GM21528 (cell line): ENCODE results near the gene SIGLEC12.
A peak's percentile ranks its signal among the peaks of the same experiment; 100 is the strongest.

Source experiments
- ATAC-seq: cut with Tn5 transposase; IDR thresholded peaks from one replicate; pipeline ENCODE4 v1.9.1; 2021; ENCODE audit warnings: mild to moderate bottlenecking, moderate library complexity; ENCODE audit not compliant: unreplicated experiment, low FRiP score

The SIGLEC12 gene

DNA sequence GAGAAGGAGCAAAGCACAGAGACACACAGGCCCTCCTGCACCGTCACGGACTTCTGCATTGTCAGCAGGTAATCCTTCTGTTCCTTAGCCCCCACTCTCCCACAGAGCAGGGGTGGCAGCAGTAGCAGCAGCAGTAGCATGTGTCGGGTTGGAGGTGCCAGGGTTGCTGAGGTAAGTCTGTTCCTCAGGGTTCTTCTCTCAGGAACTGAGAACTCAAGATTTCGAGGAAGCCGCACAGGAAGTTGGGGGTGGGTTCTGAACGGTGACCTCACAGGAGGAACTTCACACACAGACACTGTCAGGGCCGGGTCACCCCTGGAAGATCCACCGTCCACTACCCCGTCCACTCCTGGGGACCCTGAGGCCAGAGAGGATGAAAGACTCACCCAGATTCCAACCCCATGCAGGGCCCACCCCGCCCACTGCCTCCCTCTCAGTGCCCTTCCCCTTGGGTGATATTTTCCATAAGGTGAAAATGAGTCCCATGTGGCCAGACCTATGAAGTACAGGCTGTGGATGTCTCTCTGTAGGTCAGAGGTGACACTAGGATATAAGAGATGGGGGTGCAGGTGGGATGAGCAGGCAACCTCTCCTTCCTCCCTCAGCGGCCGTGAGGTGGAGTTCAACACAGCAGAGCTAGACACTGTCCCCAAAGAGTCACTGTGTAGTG, at the start of gene SIGLEC12:
Gene SIGLEC12 (minus strand): TSS at position 207 of the 670 bp plus-strand sequence. CDS start 67 bp downstream, at position 140.
- no peak for ATAC-seq

DNA sequence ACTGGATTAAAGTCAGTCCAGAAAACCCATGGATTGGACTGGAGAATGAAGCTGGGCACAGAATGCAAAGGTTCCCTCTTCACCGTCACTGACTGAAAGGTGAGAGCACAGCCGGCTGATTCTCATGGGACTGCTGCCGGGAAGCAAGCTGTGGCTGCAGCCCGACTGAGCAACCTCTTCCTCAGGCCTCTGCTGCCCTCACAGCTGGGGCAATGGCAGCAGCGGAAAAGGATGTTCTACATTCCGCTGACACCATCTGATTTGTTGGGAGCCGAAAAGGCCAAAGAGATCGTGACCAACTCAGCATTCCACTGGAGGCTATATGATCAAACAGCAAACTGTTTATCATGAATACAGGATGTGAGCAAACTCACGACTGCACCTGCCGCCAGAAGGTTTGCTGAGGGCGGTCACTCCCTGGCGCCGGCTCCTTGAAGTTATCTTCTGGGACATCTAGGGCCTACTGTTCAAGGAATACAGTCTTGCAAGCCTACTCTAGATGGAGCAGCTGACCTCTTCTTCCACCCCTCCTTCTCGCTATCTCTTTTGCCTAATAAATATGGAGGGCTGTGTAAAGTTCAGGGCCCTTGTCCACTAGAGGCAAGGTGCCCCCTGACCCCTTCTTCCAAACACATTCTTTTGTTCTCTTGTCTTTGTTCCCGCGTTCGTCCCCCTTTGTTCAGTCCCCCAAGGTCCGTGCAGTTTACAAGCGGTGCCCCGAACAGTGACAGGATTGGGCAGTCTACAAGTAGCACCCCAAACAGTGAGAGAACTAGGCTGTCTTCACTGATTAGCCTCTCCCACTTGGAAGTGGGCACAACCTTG, 49.5 kb upstream of the SIGLEC12 start:
- ATAC-seq: no peak

- ATAC-seq: no peak
These were observed 48.1 kb upstream of the SIGLEC12 start for GRCh38 chr19:51549533-51550324.

DNA sequence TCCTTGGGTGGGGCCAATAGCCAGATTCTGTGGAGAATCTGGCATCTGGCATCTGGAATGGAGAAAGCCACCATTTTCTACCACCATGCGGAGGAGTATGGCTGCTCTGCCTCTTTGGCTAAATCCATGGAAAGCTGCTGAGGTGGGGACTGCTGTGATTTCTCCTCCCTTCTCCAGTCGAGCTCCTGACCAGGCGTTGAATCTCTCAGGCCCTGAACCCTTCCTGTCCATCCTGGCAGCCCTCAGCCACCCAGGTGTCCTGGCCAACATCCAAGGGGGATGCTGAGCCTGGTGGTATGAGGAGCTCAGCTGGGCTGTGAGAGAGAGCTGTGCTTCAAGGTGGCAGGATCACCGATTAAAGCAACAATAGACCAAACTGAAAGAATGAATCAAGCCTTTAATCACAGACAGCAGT, 47.3 kb upstream of the SIGLEC12 start:
- ATAC-seq: no peak

DNA sequence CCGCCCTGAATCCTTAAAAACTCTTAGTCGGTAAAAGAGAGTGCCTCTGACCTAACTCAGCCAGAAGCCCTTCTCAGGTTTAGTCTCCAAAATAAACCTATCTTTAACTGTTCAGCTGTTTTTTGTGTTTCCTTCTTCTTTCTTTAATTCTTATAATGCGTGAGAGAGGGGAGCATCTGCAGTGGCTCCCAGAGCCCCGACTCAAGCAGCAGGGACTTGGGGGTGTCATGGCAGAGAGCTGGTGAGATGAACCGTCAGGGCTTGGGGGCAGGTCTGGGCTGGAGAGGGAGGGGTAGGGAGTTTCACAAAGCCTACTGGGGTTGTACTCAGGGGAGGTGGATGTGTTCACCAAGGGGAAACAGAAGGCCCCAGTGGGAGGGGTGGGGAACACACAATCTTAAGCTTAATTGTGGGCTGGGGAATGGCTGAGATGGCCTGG, 46.6 kb upstream of the SIGLEC12 start:
- ATAC-seq: no peak

DNA sequence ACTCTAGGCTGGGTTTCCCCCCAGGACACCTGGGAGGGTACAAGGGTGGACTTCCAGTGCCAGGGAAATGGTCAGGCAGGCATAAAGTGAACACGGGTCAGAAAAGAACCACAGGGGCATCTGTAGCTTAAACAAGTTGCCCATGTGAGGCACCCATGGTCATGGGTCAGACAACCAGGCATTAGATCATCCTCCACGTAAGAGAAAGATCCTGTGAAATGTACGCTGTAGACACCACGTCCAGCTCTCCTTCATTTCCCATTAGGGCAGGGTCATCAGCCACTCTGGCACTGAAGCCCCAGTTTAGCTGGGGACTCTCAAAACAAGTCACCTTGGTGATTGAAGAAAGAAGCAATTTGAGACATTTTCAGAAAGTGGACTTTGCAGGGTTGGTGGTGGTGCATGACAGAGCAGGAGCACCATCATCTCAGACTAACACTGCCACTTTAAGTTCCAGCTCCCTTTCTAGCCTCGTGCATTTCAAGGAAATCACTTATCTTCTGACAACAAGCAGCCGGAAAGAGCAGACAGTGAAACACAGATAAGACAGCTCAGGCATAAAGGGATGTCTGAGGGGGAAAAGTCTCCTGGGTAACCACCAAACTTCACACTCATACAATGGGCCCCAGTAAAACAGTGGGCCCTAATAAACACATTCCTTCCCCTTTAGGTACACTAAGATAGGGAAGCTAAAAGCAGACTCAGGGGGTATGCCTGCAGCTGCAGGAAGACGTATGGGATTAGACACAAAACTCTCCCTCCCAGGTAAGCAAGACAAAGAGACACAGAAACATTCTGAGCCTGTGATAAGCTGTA, 46.0 kb upstream of the SIGLEC12 start:
- no peak for ATAC-seq

DNA sequence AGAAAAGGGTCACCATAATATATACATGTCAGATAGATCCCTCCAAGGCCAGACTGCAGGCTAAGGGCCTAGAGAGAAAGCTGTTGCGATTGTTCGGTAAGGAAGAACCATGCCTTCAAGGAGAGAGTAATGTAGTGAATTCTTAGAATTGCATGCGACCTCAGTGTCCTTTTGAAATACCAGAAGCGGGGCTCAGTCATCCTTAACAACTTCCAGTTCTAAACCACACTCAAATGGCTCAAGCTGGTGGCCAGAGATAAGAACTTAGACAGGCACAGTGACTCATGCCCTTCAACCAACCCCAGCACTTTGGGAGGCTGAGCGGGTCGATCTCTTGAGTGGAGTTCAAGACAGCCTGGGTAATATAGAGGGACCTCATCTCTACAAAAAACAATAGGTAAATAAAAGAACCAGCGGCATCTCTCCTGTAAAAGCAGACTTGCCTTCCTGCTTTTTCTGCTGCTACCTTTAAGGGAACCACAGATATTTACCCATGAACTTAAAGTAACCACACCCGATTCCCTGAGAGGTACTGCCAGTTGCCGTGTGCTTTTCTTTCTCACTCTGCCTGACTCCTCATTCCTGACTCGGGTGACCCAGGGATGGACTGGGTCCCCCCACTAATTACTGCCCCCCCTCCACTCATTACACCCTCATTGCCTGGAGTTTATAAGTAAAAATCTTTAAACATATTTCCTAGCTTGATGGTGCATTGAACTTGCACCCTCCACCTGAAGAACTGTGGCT, 45.2 kb upstream of the SIGLEC12 start:
- ATAC-seq: no peak

GRCh38 chr19:51546107-51546649, 44.6 kb upstream of the SIGLEC12 start:
- no peak for ATAC-seq

DNA sequence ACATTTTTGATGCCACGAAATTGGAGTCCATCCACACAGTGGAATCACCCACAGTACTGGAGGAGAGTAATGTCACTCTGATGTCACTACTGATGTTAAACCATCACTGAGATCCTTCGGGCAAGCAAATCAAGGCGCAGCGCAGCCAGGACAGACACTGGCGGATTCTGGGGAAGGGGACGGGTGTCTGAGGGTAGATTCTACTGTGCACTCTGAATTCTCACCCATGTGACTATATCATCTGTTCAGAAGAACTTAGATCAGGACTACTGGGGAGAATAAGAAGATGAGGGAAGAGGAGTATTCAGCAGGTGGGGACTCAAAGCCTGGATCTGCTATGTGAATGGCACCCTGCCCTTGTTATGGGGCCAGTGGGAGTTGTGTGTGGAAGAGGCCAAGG, 42.4 kb upstream of the SIGLEC12 start:
- ATAC-seq: no peak

DNA sequence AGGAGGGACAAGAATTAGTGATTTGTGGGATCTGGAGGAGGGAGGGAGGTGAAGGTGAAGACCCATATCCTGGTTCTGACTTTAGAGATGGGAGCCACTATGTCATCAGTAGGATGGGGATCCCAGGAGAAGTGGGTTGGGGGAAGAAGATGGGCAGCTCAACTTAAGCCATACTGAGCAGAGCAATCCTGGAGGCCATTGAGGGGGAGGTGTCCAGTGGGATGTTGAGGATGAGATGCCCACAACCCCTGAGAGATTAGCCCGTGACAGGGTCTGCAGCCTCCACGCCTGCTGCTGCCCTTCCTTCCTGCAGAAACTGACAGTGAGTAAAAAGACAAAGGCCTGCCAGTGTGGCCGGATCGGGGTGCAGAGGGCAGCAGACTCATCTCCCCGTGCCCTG, 41.1 kb upstream of the SIGLEC12 start:
- ATAC-seq: no peak

GRCh38 chr19:51541458-51542357, 40.1 kb upstream of the SIGLEC12 start:
- no peak for ATAC-seq

DNA sequence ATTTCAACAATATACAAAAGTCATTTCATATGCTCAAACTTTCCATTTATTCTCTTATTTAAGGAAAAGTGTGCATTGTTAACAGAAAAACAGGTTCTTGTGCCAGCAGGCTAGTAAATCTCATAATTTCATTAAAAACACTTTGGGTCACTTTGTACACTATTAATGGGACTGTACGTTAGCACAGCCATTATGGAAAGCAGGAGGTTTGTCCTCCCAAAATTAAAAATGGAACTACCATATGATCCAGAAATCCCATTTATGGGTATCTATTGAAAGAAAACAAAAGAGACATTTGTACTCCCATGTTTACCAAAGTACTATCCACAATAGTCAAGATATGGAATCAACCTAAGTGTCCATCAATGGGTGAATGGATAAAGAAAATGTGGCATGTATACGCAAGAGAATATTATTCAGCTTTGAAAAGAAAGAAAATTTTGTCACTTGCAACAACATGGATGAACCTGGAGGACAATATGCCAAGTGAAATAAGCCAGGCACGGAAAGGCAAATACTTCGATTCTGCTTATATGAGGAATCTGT, 38.3 kb upstream of the SIGLEC12 start:
- ATAC-seq: no peak

GRCh38 chr19:51535535-51535934, 33.9 kb upstream of the SIGLEC12 start:
- no peak for ATAC-seq

DNA sequence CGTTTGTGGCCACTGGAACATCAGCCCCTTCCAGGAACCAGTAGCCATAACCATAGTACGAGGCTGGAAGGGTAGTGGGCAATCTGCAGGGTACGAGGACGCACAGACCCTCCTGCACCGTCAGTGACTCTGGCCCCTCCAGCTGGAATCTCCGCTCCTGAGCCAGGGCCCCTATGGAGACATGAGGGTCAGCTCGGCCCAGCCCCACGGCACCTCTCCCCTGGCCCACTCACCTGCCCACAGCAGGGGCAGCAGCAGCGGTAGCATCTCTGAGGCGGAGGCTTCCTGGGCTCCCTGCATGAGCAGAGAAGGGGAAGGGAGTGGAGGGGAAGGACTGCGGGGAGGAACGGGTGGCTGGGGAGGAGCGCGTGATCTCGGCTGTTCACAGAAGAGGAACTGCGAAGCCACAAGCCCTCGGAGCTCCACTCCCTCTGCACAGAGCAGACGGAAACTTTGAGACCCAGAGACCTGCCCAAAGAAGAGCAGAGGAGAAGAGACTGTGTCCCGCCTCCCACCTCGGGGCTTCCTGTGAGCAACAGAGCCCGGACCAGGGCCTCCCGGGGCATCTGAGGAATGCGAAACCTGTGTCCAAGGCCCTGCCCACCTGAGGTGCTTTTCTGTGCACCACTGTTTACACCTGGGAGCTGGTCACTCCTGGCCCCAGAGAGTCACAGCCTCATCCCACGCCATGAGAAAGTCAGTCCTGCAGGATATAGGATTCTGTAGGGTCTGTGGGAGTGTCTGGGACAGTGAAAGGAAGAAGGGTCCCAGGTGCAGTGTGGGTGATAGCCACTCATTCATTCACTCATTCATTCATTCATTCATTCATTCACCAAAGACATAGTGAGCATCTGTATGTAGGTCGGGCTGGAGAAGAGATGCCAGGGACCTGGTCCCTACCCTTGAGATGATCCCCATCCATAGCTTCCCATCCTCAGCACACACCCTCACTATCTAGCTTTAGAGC, 30.0 kb upstream of the SIGLEC12 start, which contains the start of gene SIGLEC6:
Gene SIGLEC6 (minus strand): TSS at position 322 of the 967 bp plus-strand sequence. CDS start 22 bp downstream, at position 300.
- ATAC-seq: peak; percentile 72

DNA sequence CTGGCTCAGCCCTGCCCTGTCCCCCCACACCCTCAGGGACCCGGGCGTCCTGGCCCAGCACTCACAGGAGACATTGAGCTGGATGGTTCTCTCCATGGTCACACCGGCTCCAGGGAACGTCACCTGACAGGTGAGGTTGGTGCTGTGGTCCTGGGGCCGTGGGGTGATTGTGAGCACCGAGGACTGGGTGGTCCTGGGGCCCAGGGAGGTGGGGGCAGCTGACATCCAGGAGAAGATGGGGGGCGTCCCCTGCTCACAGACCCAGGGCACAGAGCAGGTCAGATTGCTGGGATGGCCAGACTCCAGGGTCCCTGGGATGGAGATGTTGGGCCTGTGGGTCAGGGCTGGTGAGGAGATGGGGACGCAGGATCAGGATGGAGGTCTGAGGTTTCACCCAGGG, 29.0 kb upstream of the SIGLEC12 start:
- ATAC-seq: no peak

DNA sequence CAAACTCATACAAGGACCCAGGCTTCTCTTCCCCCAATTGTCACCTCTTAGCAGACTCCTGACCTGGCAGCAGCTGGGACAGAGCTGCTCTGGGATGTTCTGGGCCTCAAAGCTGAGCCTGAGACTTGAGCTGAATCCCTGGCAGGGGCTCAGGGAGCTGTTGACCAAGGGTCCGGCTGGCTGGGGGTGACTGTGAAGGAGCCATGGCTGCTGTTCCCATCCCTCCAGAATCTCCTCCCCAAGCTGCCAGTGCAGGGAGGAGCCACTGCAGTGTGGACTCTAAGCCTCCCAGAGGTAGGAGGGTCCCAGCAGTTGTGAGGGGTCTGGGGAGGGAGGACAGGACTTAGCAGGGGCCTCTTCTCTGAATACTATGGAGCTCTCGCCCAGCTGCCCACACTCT, 27.7 kb upstream of the SIGLEC12 start:
- ATAC-seq: no peak

GRCh38 chr19:51525651-51526050, 24.1 kb upstream of the SIGLEC12 start:
- no peak for ATAC-seq
